Umbilical cord (tissue), 2 donors: ENCODE data around the gene CACNA1C. TPM values are rescaled to one million over a fixed set of nuclear protein-coding genes. Genes with fewer than 3 reads are reported as not detected.
A peak's percentile ranks its signal among the peaks of the same experiment; 100 is the strongest.

ENCODE experiments used
- DNase-seq: peaks from one replicate; pipeline ENCODE4 v3.0.0-alpha.2; 2015; ENCODE audit warnings: low spot score
- total RNA-seq: library from RNA; depleted of rRNA; stranded (reverse); fragments of >200 nt; gene quantifications from one replicate; pipeline ENCODE4 v1.2.3, GENCODE V29; 2014; ENCODE audit warnings: low replicate concordance; ENCODE audit not compliant: insufficient read depth

CACNA1C gene
- total RNA-seq, 1 donor from 2014 or later = 116 TPM

- DNase-seq = no peak
These were observed 358.2 kb downstream of the CACNA1C start for GRCh38 chr12:2411011-2411410.

GRCh38 chr12:2411616-2412304, 359.0 kb downstream of the CACNA1C start:
- peak; percentile 76 for DNase-seq

- peak; percentile 80 for DNase-seq
These were observed 359.5 kb downstream of the CACNA1C start for GRCh38 chr12:2412305-2412643.

DNA sequence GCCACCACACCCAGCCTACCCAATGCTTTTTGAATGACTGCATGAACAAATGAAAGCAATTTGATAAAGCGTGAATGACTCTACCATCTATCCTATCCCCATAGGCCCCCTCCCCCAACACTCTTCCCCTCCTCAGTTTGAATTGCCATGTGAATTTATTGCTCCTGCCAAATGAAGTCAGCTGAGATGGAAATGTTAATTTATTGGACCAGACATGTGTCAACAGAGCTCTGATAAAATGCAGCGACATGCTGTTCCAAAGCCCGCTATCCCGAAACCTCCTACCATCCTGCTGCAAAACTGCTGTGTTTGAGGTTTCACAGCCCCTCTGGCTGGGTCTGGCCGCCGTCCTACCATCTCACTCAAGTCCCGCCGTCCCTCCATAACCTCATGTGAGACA, 360.5 kb downstream of the CACNA1C start:
- no peak for DNase-seq

GRCh38 chr12:2413999-2414792, 361.4 kb downstream of the CACNA1C start:
- DNase-seq = no peak

- DNase-seq = no peak
These were observed 362.2 kb downstream of the CACNA1C start for GRCh38 chr12:2414810-2415567.

- DNase-seq = no peak
These were observed 362.8 kb downstream of the CACNA1C start for GRCh38 chr12:2415568-2415944.

GRCh38 chr12:2416158-2416557, 363.4 kb downstream of the CACNA1C start:
- DNase-seq = no peak

- DNase-seq = peak; percentile 22
These were observed 364.8 kb downstream of the CACNA1C start for GRCh38 chr12:2417481-2418160.

GRCh38 chr12:2418579-2418978, 365.8 kb downstream of the CACNA1C start:
- no peak for DNase-seq

- no peak for DNase-seq
These were observed 369.8 kb downstream of the CACNA1C start for GRCh38 chr12:2422591-2422990.

- no peak for DNase-seq
These were observed 376.2 kb downstream of the CACNA1C start for GRCh38 chr12:2429032-2429431.

GRCh38 chr12:2431810-2432209, 379.0 kb downstream of the CACNA1C start:
- DNase-seq = peak; percentile 26

GRCh38 chr12:2432856-2433255, 380.1 kb downstream of the CACNA1C start:
- no peak for DNase-seq

GRCh38 chr12:2435511-2435910, 382.7 kb downstream of the CACNA1C start:
- no peak for DNase-seq

DNA sequence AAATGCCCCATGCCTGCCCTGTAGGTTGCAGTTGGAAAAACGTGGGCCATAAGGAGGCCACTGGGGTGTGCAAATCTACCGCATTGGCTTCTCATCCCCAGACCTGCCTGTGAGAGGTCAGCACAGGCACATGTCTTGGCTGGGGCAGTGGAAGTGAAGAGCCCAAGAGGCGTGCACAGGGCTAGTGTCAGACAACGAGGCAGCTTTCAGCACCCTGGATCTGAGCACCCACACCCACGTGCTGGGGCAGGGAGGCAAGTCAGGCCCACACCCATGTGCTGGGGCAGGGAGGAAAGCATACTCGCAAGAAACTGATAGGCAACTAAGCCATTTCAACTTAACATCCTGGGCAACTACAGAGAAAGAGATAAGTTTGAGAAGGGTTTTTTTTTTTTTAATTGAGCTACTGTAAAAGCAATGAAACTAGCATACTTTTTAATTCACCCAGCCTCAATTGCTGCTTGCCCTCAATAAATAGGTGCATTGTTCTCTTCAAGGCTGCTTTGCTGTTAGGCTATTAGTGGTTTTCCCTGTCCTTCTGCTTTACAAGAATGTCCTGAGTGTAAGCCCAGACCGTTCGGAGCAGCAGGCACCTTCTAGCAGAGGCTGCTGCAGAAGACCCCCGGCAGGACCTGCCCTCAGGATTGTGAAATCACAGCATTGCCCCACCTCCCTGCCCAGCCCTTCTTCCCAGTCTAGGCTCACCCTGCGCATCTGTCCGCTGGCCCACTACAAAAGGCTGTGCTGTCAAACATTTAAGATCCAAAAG, 386.7 kb downstream of the CACNA1C start:
- DNase-seq = no peak

DNA sequence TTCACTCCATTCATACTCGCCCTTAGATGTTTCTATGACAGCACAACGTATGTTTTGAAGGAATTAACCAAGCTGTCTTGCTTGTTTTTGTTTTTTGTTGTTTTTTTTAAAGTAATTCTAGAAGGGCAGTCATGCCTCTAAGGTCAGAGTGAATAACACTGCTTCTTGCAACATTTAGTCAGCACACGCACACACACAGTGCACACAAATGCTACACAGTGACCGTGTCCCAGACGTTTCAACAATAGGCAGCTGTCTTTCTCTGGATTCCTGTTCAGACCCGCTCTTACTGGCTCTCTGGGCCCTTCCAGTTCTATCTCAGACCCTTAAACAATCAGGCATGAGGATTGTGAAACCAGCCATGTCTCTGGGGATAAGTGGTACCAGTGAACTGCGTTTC, 391.0 kb downstream of the CACNA1C start:
- no peak for DNase-seq

- DNase-seq = no peak
These were observed 393.2 kb downstream of the CACNA1C start for GRCh38 chr12:2445968-2446367.

- DNase-seq = no peak
These were observed 395.1 kb downstream of the CACNA1C start for GRCh38 chr12:2447861-2448260.

DNA sequence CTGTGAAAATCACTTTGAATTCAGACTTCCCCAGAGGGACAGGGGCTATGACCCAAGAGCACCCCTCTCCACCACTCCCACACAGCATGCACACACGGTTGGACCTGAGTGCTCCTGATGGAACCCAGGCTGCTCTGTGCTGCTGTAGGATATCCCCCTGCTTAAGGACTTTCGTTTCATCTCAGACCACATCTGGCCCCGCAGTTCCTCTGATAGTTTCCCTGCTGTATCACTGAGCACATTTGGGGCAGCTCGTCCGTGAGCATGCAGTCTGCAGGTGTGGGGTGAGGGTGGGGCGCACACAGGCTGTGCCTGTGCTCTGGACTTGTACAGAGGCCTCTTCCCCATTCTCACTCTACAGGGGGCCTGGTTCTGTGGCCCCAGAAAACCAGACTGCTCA, 396.8 kb downstream of the CACNA1C start:
- peak; percentile 17 for DNase-seq

GRCh38 chr12:2450553-2450952, 397.8 kb downstream of the CACNA1C start:
- DNase-seq = no peak
